Adrenal gland (tissue), 12 donors: Measurements from ENCODE around the gene UBE2G1. TPM values are rescaled to one million over a fixed set of nuclear protein-coding genes. Genes with fewer than 3 reads are reported as not detected.

Experiments
- DNase-seq, 7 donors: peaks; one replicate each; pipeline ENCODE4 v3.0.0-alpha.2; 2019 to 2020
- H3K27ac ChIP-seq, 5 donors: fragments of 200-600 bp; sonication (generic) in 4 of 5; 1 replicate in 3 of 5; 2 replicates in 2 of 5; pipeline versions ENCODE4 v1.5.1 to v1.8.0; 2016 to 2020; ENCODE audit warnings: mild to moderate bottlenecking in 1 of 5
- H3K27me3 ChIP-seq: fragments of 200-600 bp; 2 replicates; pipeline ENCODE4 v1.8.0; 2021
- H3K36me3 ChIP-seq, 2 donors: fragments of 200-600 bp; replicated peaks in 1 of 2; 1 replicate in 1 of 2; 2 replicates in 1 of 2; pipeline versions ENCODE4 v1.5.1 to v1.8.0; 2018 to 2022
- H3K4me1 ChIP-seq, 2 donors: fragments of 200-600 bp; replicated peaks in 1 of 2; 1 replicate in 1 of 2; 2 replicates in 1 of 2; pipeline versions ENCODE4 v1.5.1 to v1.8.0; 2018 to 2021
- H3K4me3 ChIP-seq, 4 donors: fragments of 200-600 bp; sonication (generic) in 3 of 4; one replicate each; pipeline ENCODE4 v1.5.1; 2016 to 2018
- H3K9me3 ChIP-seq, 3 donors: fragments of 200-600 bp; sonication (generic) in 1 of 3; replicated peaks in 1 of 3; 1 replicate in 2 of 3; 2 replicates in 1 of 3; pipeline versions ENCODE4 v1.5.1 to v1.8.0; 2016 to 2021
- CTCF ChIP-seq, 6 experiments: fragments of 450-650 bp in 4 of 6; fragments of 200-600 bp in 2 of 6; sonication (generic) in 1 of 6; IDR thresholded peaks; 1 replicate in 5 of 6; 2 replicates in 1 of 6; pipeline versions ENCODE4 v1.5.1 to v1.8.0; 2016 to 2021; ENCODE audit warnings: antibody characterized with exemption in 6 of 6, mild to moderate bottlenecking in 2 of 6, moderate library complexity in 1 of 6
- POLR2A ChIP-seq, 2 donors: fragments of 450-650 bp; IDR thresholded peaks; one replicate each; pipeline ENCODE4 v1.6.1; 2017; ENCODE audit warnings: antibody characterized with exemption in 2 of 2, mild to moderate bottlenecking in 2 of 2, moderate library complexity in 1 of 2
- WGBS, 4 donors: extraction: QIAGEN DNeasy Blood & Tissue Kit in 2 of 4; methylation state at CpG; one replicate each; pipeline versions ENCODE4 v1.1.5 to v1.1.7; 2013 to 2017; 5-methylcytosine and 5-hydroxymethylcytosine counted together
- intact Hi-C, 2 donors: fragments of 100-400 bp; cut with DNase I; formaldehyde crosslinking; loops; one replicate each; pipeline versions ENCODE4 v1.14.1 to v1.15.0; 2022 to 2023
- polyA plus RNA-seq, 3 donors: library from polyadenylated mRNA; stranded (reverse); fragments of 200-250 nt in 2 of 3; fragments of 350-450 nt in 1 of 3; fragmentation: Illumina TruSeq in 1 of 3; extraction: RNeasy Lipid Tissue Mini Kit (QIAGEN cat#74804) in 1 of 3; gene quantifications; one replicate each; pipeline ENCODE4 v1.2.3, GENCODE V29; 2013 to 2014
- small RNA-seq, 2 donors: library from RNA; depleted of rRNA; stranded (forward); fragments of <200 nt; gene quantifications; one replicate each; pipeline ENCODE3, GENCODE V24; 2016
- total RNA-seq, 9 donors: library from RNA; depleted of rRNA in 4 of 9; stranded (reverse); fragments of >200 nt in 4 of 9; fragments of 120-200 nt in 1 of 9; fragmentation: NEBNext Ultra II Directional in 1 of 9; extraction: Animal tissue kit (Norgen Biotek cat#: 25700) in 1 of 9; gene quantifications; one replicate each; pipeline versions ENCODE4 v1.1.0 to v1.2.4, GENCODE V29; 2013 to 2023
- donor health status: healthy with polysubstance abuse.
- donor health status: Bipolar disorder and iron deficiency.
- donor health status: DM: yes; HTN: yes; CAD: no.
- donor health status: DM: no; HTN: no; CAD: no.
- donor health status: DM: no; HTN: no; CAD: no.
- donor health status: DM: yes; HTN: yes; CAD: no.

UBE2G1 gene
- total and polyA plus RNA-seq, 12 donors, result 7.6 to 63.6 (median 54.7) TPM

- TF ChIP-seq CTCF (IDR thresholded peaks at IDR 0.05) (no peak), POLR2A (IDR thresholded peaks at IDR 0.05) (no peak)
- no peaks in the 10 kb centered on the region for H3K9me3 ChIP-seq
- peak in 1 of 7 donors; percentile 39 for DNase-seq
- no peaks in the 10 kb centered on the region for H3K36me3 ChIP-seq
- intact Hi-C loops, result no loop called here
- no peak overlapping the region for H3K4me3 ChIP-seq
- H3K4me1 ChIP-seq, result peaks cover 13 to 18% of the 10 kb centered on the region in 2 donors
- WGBS, 4 donors, result 63 to 82% (median 73%) methylated on average over 28 to 47 of the region's 47 CpGs
- H3K27me3 ChIP-seq, result no peaks in the 10 kb centered on the region
- H3K27ac ChIP-seq, result peak overlapping the region in 2 of 5 donors; percentile 14 to 69
These were observed 144.4 kb downstream of the UBE2G1 start for GRCh38 chr17:4221899-4222659.

- Histone ChIP-seq H3K4me1 (peaks cover 13 to 18% of the 10 kb centered on the region in 2 donors), H3K27ac (peak overlapping the region in 3 of 5 donors; percentile 69 to 70 (median 70)), H3K36me3 (peaks cover 0 to 4% of the 10 kb centered on the region in 2 donors), H3K9me3 (no peaks in the 10 kb centered on the region), H3K27me3 (no peaks in the 10 kb centered on the region), H3K4me3 (no peak overlapping the region)
- WGBS, 4 donors, result 38 to 63% (median 56%) methylated on average over 4 of the region's 4 CpGs
- intact Hi-C loops, result no loop called here
- DNase-seq, result no peak
- no peak for TF ChIP-seq POLR2A (IDR thresholded peaks at IDR 0.05)
- TF ChIP-seq CTCF (IDR thresholded peaks at IDR 0.05), result no peak
These were observed 145.3 kb downstream of the UBE2G1 start for GRCh38 chr17:4221163-4221562.

- WGBS, 4 donors, result 40 to 53% (median 43%) methylated on average over 7 of the region's 7 CpGs
- H3K36me3 ChIP-seq, result peaks cover 0 to 4% of the 10 kb centered on the region in 2 donors
- peak in 5 of 7 donors; percentile 38 to 65 (median 45) for DNase-seq
- no peak overlapping the region for H3K4me3 ChIP-seq
- no peaks in the 10 kb centered on the region for H3K27me3 ChIP-seq
- intact Hi-C loops, result no loop called here
- H3K9me3 ChIP-seq, result no peaks in the 10 kb centered on the region
- TF ChIP-seq POLR2A (IDR thresholded peaks at IDR 0.05) (peak in 1 of 2 donors; percentile 72), CTCF (IDR thresholded peaks at IDR 0.05) (no peak)
- H3K27ac ChIP-seq, result peak overlapping the region in 3 of 5 donors; percentile 69 to 70 (median 70)
- peaks cover 13 to 21% of the 10 kb centered on the region in 2 donors for H3K4me1 ChIP-seq
These were observed 145.8 kb downstream of the UBE2G1 start for GRCh38 chr17:4220655-4221054.

Small RNAs within 50 kb of the gene (small RNA-seq; reads per million reads assigned to genes)
- gene RN7SL774P, result 0 reads per million in 2 donors

Other genes with a start within 250 kb of the UBE2G1 start
- 10 to 100 TPM; 33.2 to 73.4 (median 45.0) TPM for gene ZZEF1, start 223.6 kb downstream of the UBE2G1 start, total RNA-seq
- gene ZZEF1, start 223.6 kb downstream of the UBE2G1 start, polyA plus RNA-seq, result 10 to 100 TPM; 16.9 to 22.7 (median 21.2) TPM
- 10 to 100 TPM; 15.8 to 67.3 (median 40.7) TPM for gene CYB5D2, start 223.5 kb downstream of the UBE2G1 start, total RNA-seq
- gene CYB5D2, start 223.5 kb downstream of the UBE2G1 start, polyA plus RNA-seq, result 10 to 100 TPM; 23.7 to 31.5 (median 24.7) TPM
- 10 to 100 TPM; 25.3 to 91.0 (median 64.3) TPM for gene ANKFY1, start 102.7 kb downstream of the UBE2G1 start, total RNA-seq
- gene ANKFY1, start 102.7 kb downstream of the UBE2G1 start, polyA plus RNA-seq, result 10 to 100 TPM; 14.8 to 25.6 (median 22.4) TPM
- 10 to 100 TPM in 2 of 9 donors, 1 to 10 TPM in 6, under 1 TPM in 1; 0.33 to 10.5 (median 5.0) TPM for gene SPNS3, start 67.3 kb upstream of the UBE2G1 start, total RNA-seq
- gene SPNS3, start 67.3 kb upstream of the UBE2G1 start, polyA plus RNA-seq, result 1 to 10 TPM in 2 of 3 donors, under 1 TPM in 1; 0.53 to 3.8 (median 2.6) TPM
- 10 to 100 TPM in 1 of 9 donors, 1 to 10 TPM in 8; 1.4 to 15.1 (median 7.5) TPM for gene SPNS2, start 132.2 kb upstream of the UBE2G1 start, total RNA-seq
- gene SPNS2, start 132.2 kb upstream of the UBE2G1 start, polyA plus RNA-seq, result 10 to 100 TPM in 2 of 3 donors, under 1 TPM in 1; 0.90 to 25.1 (median 10.4) TPM
- 10 to 100 TPM; 17.9 to 65.5 (median 42.2) TPM for gene MYBBP1A, start 188.7 kb upstream of the UBE2G1 start, total RNA-seq
- gene MYBBP1A, start 188.7 kb upstream of the UBE2G1 start, polyA plus RNA-seq, result 10 to 100 TPM; 19.0 to 62.3 (median 46.8) TPM
- 1 to 10 TPM in 6 of 9 donors, under 1 TPM in 3; 0.06 to 4.2 (median 1.5) TPM for gene GGT6, start 193.9 kb upstream of the UBE2G1 start, total RNA-seq
- under 1 TPM; 0.32 to 0.40 (median 0.34) TPM for gene GGT6, start 193.9 kb upstream of the UBE2G1 start, polyA plus RNA-seq
- gene SMTNL2, start 217.9 kb upstream of the UBE2G1 start, total RNA-seq, result under 1 TPM in 5 of 9 donors, not detected in 4; 0.11 to 0.94 (median 0.17) TPM
- under 1 TPM in 2 of 3 donors, not detected in 1; 0.16 to 0.24 TPM for gene SMTNL2, start 217.9 kb upstream of the UBE2G1 start, polyA plus RNA-seq